ENCODE measurements around the gene RADIL. TPM values are rescaled to one million over a fixed set of nuclear protein-coding genes. Genes with fewer than 3 reads are reported as not detected.

RADIL gene
- total RNA-seq, 1 experiment from 2014 or later: 5.0 TPM

DNA sequence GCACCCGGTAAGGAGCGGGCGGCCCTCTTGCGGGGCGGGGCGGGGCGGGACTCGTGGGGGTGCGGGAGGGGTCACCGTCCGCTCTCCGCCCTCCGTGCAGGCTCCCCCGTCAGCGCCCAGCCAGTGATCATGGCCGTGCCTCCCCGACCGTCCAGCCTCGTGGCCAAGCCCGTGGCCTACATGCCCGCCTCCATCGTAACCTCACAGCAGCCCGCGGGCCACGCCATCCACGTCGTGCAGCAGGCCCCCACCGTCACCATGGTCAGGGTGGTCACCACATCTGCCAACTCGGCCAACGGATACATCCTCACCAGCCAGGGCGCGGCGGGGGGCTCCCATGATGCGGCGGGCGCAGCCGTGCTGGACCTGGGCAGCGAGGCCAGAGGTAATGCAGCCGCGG lies 124.3 kb downstream of the RADIL start:
- no peak for DNase-seq (ENCODE audit: low spot score)
- POLR2A ChIA-PET (ENCODE audit: low non-redundant PET): no interaction called here
- CTCF ChIA-PET: interaction anchor here (0.5 kb wide), 1 partner anchor 26 kb away, joined by 3 read pairs; no protein-coding TSS in a partner anchor
- Histone ChIP-seq H3K36me3 (ENCODE audit: insufficient read depth, low read length, poor library complexity, severe bottlenecking) (peaks cover 61% of the 10 kb centered on the region), H3K4me1 (ENCODE audit: insufficient read depth, low read length, poor library complexity, severe bottlenecking) (no peaks in the 10 kb centered on the region), H3K4me3 (ENCODE audit: low read depth, low read length, poor library complexity, severe bottlenecking) (no peak overlapping the region), H3K27ac (ENCODE audit: low read depth, low read length, poor library complexity, severe bottlenecking) (no peak overlapping the region), H3K9me3 (ENCODE audit: low read depth, low read length, poor library complexity, severe bottlenecking) (no peaks in the 10 kb centered on the region), H3K27me3 (replicated peaks; ENCODE audit: insufficient read depth, low read depth, low read length, poor library complexity) (no peaks in the 10 kb centered on the region)
- BruUV-seq (replicated peaks): no TSS peak
- no peak for TF ChIP-seq EZH2 (IDR thresholded peaks at IDR 0.05; ENCODE audit: borderline replicate concordance, low read depth, low read length, poor library complexity, severe bottlenecking)
- intact Hi-C loops (cut with micrococcal nuclease; ENCODE audit: unreplicated experiment): no loop called here

DNA sequence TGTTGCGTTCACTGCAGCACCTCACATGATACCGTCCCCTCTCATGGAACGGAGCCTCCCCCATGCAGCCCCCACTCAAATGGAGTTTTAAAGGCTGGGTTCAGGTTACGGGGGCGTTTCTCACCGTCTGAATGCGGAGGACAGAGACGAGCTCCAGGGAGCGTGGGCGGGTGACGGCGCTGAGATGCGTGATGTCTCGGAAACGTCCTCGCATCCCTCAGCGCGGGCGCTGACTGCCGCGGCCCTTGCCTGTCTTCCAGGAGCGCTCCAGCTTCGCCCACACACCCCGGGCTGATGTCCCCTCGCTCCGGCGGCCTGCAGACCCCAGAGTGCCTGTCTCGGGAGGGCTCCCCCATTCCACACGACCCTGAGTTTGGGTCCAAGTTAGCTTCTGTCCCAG lies 124.7 kb downstream of the RADIL start:
- POLR2A ChIA-PET (ENCODE audit: low non-redundant PET): no interaction called here
- intact Hi-C loops (cut with micrococcal nuclease; ENCODE audit: unreplicated experiment): no loop called here
- peaks cover 62% of the 10 kb centered on the region for H3K36me3 ChIP-seq (ENCODE audit: insufficient read depth, low read length, poor library complexity, severe bottlenecking)

DNA sequence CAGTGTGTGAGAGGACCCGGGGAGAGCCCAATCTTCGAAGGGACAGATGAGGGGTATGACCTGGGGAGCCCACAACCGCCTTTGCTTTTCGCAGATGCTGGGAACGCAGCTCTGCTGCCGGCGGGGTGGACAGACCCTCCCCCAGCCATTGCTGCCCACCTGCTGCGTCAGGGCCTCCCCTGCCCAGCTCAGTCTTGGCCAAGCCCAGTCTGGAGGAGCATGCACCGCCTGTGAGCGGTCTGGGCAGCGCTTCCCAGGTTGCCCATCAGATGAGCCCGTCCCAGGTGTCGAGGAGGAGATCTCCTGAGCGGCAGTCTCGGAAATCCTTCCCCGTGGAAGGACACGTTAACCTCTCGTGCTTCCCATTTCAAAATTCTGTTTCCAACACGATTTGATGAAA lies 125.4 kb downstream of the RADIL start:
- Histone ChIP-seq H3K27ac (ENCODE audit: low read depth, low read length, poor library complexity, severe bottlenecking) (no peak overlapping the region), H3K4me1 (ENCODE audit: insufficient read depth, low read length, poor library complexity, severe bottlenecking) (no peaks in the 10 kb centered on the region), H3K27me3 (replicated peaks; ENCODE audit: insufficient read depth, low read depth, low read length, poor library complexity) (no peaks in the 10 kb centered on the region), H3K9me3 (ENCODE audit: low read depth, low read length, poor library complexity, severe bottlenecking) (no peaks in the 10 kb centered on the region), H3K4me3 (ENCODE audit: low read depth, low read length, poor library complexity, severe bottlenecking) (no peak overlapping the region), H3K36me3 (ENCODE audit: insufficient read depth, low read length, poor library complexity, severe bottlenecking) (peaks cover 55% of the 10 kb centered on the region)
- TF ChIP-seq EZH2 (IDR thresholded peaks at IDR 0.05; ENCODE audit: borderline replicate concordance, low read depth, low read length, poor library complexity, severe bottlenecking): no peak
- TF ChIP-seq, protein P1, sequence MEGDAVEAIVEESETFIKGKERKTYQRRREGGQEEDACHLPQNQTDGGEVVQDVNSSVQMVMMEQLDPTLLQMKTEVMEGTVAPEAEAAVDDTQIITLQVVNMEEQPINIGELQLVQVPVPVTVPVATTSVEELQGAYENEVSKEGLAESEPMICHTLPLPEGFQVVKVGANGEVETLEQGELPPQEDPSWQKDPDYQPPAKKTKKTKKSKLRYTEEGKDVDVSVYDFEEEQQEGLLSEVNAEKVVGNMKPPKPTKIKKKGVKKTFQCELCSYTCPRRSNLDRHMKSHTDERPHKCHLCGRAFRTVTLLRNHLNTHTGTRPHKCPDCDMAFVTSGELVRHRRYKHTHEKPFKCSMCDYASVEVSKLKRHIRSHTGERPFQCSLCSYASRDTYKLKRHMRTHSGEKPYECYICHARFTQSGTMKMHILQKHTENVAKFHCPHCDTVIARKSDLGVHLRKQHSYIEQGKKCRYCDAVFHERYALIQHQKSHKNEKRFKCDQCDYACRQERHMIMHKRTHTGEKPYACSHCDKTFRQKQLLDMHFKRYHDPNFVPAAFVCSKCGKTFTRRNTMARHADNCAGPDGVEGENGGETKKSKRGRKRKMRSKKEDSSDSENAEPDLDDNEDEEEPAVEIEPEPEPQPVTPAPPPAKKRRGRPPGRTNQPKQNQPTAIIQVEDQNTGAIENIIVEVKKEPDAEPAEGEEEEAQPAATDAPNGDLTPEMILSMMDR (conservative IDR thresholded peaks at IDR 0.05; ENCODE audit: low read depth, low read length): no peak
- ChIA-PET CTCF (no interaction called here), POLR2A (ENCODE audit: low non-redundant PET) (no interaction called here)
- no peak for DNase-seq (ENCODE audit: low spot score)
- no TSS peak for BruUV-seq (replicated peaks)
- intact Hi-C loops (cut with micrococcal nuclease; ENCODE audit: unreplicated experiment): no loop called here

More for the DNA sequence above, 124.7 kb downstream of the RADIL start:
- no peaks in the 10 kb centered on the region for H3K27me3 ChIP-seq (replicated peaks; ENCODE audit: insufficient read depth, low read depth, low read length, poor library complexity)
- no peak for DNase-seq (ENCODE audit: low spot score)
- no peaks in the 10 kb centered on the region for H3K4me1 ChIP-seq (ENCODE audit: insufficient read depth, low read length, poor library complexity, severe bottlenecking)
- H3K4me3 ChIP-seq (ENCODE audit: low read depth, low read length, poor library complexity, severe bottlenecking): no peak overlapping the region
- H3K27ac ChIP-seq (ENCODE audit: low read depth, low read length, poor library complexity, severe bottlenecking): no peak overlapping the region
- no TSS peak for BruUV-seq (replicated peaks)
- CTCF ChIA-PET: interaction anchor here (0.5 kb wide), 1 partner anchor 27 kb away, joined by 3 read pairs; no protein-coding TSS in a partner anchor
- TF ChIP-seq, protein P1 (conservative IDR thresholded peaks at IDR 0.05; ENCODE audit: low read depth, low read length): no peak
- TF ChIP-seq EZH2 (IDR thresholded peaks at IDR 0.05; ENCODE audit: borderline replicate concordance, low read depth, low read length, poor library complexity, severe bottlenecking): no peak
- no peaks in the 10 kb centered on the region for H3K9me3 ChIP-seq (ENCODE audit: low read depth, low read length, poor library complexity, severe bottlenecking)

DNA sequence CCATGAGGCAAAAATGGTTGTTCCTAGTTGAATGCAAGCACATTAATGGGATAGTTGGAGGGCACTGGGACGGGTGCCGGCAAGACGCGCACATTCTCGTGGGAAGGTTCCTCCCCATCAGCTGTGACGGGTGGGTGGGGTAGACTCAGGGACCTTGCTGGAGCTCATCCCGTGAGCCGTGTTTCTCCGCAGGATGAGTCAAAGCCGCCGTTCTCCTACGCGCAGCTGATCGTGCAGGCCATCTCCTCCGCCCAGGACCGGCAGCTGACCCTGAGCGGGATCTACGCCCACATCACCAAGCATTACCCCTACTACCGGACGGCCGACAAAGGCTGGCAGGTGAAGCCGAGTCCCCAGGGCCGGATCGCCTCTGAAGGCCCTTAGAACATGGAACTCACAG lies 128.5 kb downstream of the RADIL start:
- no peak for DNase-seq (ENCODE audit: low spot score)
- H3K4me3 ChIP-seq (ENCODE audit: low read depth, low read length, poor library complexity, severe bottlenecking): no peak overlapping the region
- POLR2A ChIA-PET (ENCODE audit: low non-redundant PET): no interaction called here
- intact Hi-C loops (cut with micrococcal nuclease; ENCODE audit: unreplicated experiment): no loop called here
- TF ChIP-seq EZH2 (IDR thresholded peaks at IDR 0.05; ENCODE audit: borderline replicate concordance, low read depth, low read length, poor library complexity, severe bottlenecking): no peak
- TF ChIP-seq, protein P1 (conservative IDR thresholded peaks at IDR 0.05; ENCODE audit: low read depth, low read length): no peak
- CTCF ChIA-PET: no interaction called here
- H3K36me3 ChIP-seq (ENCODE audit: insufficient read depth, low read length, poor library complexity, severe bottlenecking): peaks cover 37% of the 10 kb centered on the region
- BruUV-seq (replicated peaks): no TSS peak
- H3K27ac ChIP-seq (ENCODE audit: low read depth, low read length, poor library complexity, severe bottlenecking): no peak overlapping the region
- H3K9me3 ChIP-seq (ENCODE audit: low read depth, low read length, poor library complexity, severe bottlenecking): no peaks in the 10 kb centered on the region
- no peaks in the 10 kb centered on the region for H3K27me3 ChIP-seq (replicated peaks; ENCODE audit: insufficient read depth, low read depth, low read length, poor library complexity)
- H3K4me1 ChIP-seq (ENCODE audit: insufficient read depth, low read length, poor library complexity, severe bottlenecking): no peaks in the 10 kb centered on the region
